GM10847 (cell line): Measurements from ENCODE around the gene CEL.

Source experiments
- POLR2A ChIP-seq: IDR thresholded peaks from 2 replicates; pipeline ENCODE4 v1.6.1; 2011; ENCODE audit not compliant: insufficient read length; ENCODE audit errors: extremely low read depth

Gene CEL

GRCh38 chr9:133043449-133044035 is 18.2 kb upstream of the CEL start:
- no peak for TF ChIP-seq POLR2A

DNA sequence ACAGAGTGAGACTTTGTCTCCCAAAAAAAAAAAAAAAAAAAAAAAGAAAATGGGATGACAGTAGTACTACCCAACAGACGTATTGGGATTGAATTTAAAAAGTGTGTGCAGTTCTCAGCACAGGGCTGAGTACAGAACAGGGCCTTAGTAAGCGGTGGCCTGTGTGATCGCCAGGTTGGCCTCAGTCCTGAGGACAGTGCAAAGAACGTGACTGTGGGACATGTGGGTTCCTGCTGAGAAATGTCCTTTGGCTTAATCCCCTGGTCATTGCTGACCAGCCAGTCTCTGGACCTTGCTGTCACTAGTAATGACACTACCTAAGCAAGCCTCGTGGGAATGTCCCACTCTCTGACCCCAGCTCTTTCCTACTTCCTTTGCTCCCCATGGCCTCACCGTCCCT is 17.7 kb upstream of the CEL start:
- TF ChIP-seq POLR2A: no peak

GRCh38 chr9:133044661-133045060 is 17.1 kb upstream of the CEL start:
- no peak for TF ChIP-seq POLR2A

- no peak for TF ChIP-seq POLR2A
These were observed 16.6 kb upstream of the CEL start for GRCh38 chr9:133045132-133045531.

DNA sequence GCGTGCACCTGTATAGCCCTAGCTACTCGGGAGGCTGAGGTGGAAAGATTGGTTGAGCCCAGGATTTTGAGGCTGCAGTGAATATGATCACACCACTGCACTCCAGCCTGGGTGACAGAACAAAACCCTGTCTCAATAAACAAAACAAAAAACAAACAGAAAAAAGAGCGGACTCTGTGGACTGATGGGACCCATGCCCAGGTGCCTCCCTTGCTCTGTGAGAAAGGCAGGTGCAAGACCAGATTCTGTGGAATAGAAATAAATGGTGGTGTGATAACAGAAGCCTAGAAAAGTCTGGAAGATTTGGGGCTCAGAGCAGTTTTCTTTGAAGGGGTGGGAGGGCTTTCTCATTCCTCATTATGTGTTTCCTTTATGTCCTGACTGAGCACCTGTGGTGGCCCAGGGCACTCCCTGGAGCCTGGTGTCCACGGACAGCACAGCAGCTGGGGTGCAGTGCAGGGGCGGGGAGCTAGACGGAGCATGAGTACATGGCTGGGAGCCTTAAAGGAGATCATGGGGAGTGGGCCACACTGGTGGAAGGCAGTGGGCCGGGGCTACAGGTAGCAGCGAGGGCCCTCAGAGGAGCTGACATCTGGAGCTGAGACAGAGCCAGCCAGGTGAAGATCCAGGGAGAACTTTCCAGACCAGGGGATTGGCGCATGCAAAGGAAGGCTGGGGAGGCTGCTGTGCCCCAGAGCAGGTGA is 15.4 kb upstream of the CEL start:
- no peak for TF ChIP-seq POLR2A

DNA sequence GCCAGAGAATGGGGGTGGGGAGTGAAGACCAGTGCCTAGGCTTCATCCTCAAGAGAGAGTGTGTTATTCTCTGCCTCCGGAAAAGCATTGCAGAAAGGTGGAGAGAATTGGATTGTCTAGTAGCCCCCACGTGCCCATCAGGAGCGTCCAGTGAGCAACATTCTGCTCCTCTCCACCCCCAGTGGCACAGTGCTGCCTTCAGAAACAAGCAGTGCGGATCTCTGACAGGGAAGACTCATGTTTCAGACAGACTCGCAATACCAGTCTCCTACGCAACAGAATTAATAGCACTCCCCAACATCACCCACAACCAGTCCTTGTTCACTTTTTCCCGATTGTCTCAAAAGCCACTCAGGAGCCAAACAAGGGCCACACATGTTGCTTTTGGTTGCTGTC is 14.9 kb upstream of the CEL start:
- no peak for TF ChIP-seq POLR2A

GRCh38 chr9:133048595-133048994 is 13.2 kb upstream of the CEL start:
- no peak for TF ChIP-seq POLR2A

DNA sequence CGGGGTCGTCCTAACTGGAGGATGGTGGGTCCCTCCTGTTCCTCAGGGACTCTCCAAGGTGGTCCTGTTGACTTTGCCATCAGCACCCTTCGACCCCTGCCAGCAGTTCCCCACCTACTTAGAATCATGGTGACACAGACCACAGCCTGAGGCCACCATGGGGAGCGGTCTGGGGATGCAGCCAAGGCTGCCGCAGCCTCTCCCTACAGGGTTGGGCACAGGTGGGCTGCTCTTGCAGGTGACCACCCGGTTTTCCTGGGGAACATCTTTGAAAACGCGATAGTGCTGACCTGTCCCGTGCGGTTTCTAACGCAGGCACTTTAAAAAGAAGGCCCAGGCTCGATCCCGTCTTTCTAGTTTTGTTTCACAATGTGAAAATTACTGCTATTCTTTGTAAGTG is 12.7 kb upstream of the CEL start:
- no peak for TF ChIP-seq POLR2A

DNA sequence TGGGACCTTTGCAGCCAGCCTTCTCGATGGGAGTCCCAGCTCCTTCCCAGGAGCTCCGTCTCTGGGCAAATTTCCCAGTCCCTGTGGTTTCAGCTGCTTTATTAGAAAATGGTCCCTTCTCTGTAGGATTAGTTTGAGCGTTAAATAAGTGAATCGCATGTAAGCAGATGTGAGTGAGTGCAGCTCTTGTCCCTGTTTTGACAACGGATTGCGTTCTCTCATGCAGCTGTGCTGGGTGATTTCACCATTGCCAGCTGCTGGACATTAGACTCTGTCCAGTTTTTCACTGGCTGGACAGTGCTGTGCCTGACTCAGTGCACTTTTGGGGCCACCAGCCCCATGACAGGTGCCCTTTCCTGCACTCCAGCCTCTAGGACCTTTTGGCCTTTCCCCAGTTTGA is 11.6 kb upstream of the CEL start:
- TF ChIP-seq POLR2A: no peak

- no peak for TF ChIP-seq POLR2A
These were observed 11.0 kb upstream of the CEL start for GRCh38 chr9:133050781-133051180.

- TF ChIP-seq POLR2A: no peak
These were observed 10.4 kb upstream of the CEL start for GRCh38 chr9:133051281-133051900.

GRCh38 chr9:133051966-133052539 is 9.7 kb upstream of the CEL start:
- no peak for TF ChIP-seq POLR2A

- TF ChIP-seq POLR2A: no peak
These were observed 7.4 kb upstream of the CEL start for GRCh38 chr9:133054194-133054890.

GRCh38 chr9:133054966-133055365 is 6.8 kb upstream of the CEL start:
- no peak for TF ChIP-seq POLR2A

DNA sequence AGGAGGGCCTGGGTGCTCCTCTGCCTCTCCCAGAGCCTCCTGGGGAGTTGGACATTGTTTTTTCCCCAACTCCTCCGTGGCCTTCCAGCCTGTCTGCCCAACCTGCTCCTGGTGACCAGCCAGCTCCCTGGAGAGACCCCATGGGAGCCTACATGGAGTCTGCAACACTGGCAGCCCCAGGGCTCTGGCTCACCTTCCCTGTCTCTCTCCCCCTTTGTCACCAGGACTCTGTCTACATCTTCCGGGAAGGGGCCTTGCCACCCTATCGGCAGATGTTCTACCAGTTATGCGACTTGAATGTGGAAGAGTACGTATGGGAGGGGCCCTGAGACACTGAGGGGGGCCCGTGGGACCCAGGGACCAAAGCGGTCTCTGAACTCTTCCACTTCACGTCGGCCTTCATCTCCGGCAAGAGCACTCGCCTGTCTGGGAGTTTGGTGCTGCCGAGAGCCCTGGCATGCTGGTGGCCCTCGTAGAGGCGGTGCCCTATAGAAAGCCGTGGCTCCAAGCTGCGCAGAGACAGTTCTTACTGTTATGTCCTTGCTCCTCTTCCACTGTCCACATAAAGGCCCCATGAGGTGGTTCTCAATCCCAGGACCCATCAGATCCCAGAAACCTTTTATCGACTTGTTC is 5.9 kb upstream of the CEL start:
- TF ChIP-seq POLR2A: no peak
